HG03097 (cell line): Measurements from ENCODE around the gene SIK3.
"Not testable (repeated sequence)": the region's sequence is repeated elsewhere in the genome, so short reads cannot be mapped to it uniquely, and the experiment has no call there.

Source experiments
- ATAC-seq: cut with Tn5 transposase; IDR thresholded peaks from one replicate; pipeline ENCODE4 v1.9.1; 2021; ENCODE audit not compliant: unreplicated experiment, low FRiP score

Gene SIK3

DNA sequence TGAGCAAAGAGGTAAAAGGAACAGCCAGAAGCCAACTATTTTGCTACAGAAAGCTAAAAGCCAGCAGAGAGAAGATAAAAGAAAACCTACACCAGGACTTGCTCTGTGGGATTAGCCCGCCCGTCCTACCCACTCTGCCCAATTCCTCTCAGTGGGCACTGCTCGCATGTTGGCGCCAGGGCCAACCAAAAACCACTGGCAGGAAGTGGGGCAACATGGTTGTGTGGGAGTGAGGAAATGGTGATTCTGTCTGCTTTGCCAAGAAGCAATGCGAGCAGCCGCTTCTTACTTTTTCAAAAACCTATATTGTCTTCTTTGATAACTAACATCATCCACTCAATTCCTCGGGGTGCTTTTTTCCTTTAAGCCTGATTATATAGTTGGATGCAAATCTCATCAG lies 246.6 kb downstream of the SIK3 start:
- ATAC-seq = no peak

DNA sequence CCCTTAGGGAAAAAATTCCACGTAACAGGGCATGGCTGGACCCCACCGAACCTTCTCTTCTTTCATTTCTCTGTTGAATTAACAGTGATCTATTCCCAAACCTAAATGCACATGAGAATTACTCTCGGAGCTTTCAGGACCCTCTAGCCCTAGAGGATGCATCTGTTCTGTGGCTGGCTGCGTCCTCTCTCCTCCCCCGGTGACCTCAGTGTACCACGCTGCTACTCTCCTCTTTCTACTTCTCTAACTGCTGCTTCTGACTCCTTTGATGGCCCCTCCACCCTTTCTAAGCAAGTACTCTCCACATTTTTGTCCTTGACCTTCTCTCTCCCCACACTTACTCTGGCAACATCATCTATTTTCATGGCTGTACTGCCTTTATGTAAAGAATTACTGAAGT lies 248.7 kb downstream of the SIK3 start:
- no peak for ATAC-seq

DNA sequence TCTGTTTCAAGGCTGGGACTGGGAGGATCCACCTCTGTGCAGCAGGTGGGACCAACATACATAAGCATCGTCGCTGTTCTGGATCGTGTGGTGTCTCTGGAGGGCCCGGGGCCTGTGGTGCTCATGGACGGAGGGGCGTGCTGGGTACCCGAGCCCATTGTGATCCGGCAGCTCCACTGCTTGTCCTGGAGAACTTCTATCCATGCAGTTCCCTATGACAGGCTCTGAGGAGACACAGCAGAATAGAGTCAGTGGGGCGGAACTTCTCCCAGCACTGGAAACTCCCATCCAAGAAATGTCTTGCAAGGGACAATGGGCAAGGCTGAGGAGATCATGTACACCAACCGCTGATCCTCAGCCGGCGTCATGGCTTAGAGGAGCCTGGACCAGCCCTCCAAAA lies 249.2 kb downstream of the SIK3 start:
- no peak for ATAC-seq

DNA sequence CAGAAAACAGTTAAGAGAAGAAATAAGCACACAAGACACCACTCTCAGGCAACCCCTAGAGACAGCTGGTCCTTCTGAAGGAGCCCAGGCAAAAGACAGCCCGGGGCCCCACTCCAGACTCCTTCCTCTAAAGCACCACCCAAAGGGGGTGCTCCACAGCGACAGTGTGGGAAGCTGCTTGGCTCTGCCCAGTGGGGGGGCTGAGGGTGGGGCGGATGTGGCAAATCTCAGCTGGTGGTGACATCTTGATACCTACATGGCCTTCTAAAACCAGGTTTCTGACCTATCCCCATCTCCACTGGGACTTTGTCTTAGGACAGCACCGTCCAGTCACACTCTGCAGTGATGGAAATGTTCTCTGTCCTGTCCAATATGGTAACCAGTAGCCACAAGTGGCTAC lies 250.6 kb downstream of the SIK3 start:
- ATAC-seq = no peak

DNA sequence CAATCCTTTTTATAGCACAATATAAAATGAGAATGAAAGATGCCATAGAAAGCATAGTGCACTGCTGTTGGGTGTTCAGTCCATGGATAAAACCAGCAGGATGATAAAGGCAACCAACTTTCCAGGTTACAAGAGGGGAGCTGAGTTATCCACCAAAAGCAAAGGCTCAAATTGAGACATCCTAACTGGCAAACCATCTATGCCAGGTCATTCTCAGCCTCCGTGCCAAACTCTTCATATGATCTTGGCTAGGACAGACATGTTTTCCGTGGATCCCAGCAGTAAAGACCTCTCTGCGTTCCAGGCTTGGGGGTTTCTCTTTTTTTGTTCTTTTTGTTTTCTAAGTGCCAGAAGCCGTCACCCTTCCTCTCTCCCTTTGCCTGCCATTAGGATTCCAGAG lies 253.5 kb downstream of the SIK3 start:
- no peak for ATAC-seq

DNA sequence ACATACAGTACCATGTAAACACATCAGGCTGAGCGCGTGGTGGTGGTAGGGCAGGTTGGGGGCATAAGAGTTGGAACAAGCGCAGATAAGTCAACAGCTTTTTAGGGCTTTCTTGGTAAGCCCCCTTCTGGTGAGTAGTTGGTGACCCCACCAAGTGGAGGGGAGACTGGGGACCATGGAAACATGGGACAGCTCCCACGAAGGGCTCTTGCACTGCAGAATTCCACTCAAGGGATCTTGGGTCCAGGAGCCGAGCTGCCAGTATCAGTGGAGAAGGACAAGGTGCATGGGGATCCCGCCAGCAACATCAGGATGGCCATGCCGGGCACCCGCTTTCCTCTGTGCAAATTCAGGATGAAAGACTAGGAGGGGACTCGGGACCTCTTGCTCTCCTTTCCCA lies 254.6 kb downstream of the SIK3 start:
- ATAC-seq = no peak

DNA sequence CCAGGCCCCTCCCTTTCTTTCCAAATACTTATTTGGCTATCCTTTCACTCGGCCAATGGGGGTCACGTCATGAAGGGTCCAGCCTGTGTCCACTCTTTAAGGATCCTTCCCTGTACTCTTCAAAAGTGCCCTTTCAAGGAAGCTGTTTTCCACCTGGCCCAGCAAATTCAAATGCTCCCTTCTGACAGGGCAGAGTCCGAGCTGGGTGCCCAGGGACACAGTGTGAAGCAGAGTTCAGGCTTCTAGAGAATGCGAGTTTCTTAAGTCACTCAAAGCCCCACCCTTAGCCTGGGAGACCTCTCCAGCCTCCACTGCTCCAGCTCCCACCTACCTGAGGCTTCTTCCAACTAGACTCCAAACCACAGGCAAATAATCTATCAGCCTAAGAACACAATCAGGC lies 255.3 kb downstream of the SIK3 start:
- no peak for ATAC-seq

DNA sequence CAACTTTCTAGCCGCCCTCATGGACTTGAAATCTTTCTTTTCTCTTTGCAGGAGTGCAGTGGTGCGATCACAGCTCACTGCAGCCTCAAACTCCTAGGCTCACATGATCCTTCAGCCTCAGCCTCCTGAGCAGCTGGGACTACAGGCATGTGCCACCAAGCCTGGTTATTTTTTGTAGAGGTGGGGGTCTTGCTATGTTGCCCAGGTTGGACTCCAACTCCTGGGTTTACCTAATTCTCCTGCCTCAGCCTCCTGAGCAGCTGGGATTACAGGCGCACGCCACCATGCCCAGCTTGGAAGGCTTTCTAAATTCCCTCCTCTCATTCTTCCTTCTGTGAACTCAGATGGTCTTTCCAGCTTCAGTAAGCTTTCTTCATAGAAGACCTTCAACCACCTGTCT lies 256.1 kb downstream of the SIK3 start:
- no peak for ATAC-seq

DNA sequence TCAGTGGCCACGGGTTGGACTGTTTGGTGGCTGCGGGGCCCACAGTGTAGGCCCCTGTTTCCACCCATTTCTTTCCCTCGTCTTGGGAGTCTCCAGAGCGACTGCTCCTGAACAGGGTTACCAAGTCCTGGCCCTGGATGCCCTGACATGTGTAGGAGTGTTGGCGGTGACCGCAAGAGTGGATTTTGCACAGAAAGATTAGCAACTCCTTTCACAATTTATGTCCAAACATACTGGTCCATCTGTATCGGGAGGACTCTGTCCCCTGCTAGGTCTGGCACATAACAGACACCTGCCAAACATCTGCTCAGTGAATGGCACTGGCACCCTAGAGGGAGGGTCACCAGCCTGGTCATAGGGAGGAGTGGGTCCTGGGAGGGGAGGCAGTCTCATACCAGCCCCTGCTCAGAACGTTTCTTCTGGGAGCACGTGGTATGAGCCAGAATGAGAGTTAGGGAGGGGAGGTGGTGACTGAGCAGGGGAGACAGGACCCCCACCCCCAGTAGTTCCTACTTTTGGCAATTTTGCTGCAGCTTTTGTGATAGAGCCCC lies 257.4 kb downstream of the SIK3 start:
- ATAC-seq = no peak

DNA sequence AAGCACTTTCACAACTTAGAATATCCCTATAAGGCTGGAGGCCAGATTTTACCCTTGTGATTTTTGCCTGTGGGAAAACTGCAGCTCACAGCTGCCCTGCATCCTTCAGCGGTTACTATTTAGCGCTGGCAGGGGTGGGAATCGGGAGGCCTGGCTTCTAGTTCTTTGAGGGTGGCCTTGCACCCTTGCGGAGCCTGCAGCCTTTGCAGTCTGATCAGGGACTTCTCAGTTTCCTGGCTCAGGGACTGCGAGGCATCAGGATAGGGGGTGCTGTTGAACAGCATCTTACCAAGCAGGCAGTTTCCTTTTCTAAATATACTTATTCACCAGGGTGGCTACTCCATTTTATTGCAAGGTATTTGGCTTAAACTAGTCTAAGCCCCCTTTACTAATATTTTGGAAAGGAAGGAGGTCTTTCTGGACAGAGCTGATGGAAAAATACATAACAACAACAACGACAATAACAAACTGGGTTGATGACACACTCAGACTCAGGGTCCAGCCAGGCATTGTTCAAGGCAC lies 257.9 kb downstream of the SIK3 start:
- ATAC-seq = no peak

DNA sequence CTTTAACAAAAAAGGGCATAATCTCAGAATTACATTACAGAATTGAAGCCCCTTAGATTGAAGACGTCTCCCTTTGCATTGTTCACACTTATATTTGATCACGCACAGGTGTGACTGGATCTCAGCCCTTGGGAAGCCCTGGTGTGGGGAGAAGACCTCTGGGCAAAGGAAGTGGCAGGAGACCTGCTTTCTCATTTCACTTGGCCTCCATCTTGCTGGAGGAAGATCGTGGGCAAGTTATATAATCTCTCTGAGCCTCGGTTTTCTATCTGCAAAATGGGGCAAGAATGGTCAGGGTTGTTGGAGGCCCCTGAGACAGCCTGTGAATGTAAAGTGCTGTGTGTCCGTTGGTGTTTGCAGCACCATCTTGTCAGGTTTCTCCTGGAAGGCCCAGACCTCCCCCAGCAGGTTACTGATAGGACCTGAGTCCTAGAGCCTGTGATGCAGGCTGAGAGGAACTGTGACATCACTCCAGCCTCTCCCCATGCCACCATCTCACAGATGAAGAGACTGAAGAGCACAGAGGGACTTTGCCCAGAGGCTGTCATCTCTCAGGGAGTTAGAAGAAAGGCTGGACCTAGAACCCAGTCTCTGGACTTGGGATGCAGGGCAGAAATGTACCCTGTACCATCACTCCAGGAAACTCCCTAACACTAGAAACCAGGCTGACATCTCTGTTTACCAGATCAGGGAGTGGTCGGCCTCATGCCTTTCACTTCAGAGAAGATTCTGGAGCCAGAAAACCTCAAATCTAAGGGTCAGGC lies 259.7 kb downstream of the SIK3 start:
- ATAC-seq = no peak

DNA sequence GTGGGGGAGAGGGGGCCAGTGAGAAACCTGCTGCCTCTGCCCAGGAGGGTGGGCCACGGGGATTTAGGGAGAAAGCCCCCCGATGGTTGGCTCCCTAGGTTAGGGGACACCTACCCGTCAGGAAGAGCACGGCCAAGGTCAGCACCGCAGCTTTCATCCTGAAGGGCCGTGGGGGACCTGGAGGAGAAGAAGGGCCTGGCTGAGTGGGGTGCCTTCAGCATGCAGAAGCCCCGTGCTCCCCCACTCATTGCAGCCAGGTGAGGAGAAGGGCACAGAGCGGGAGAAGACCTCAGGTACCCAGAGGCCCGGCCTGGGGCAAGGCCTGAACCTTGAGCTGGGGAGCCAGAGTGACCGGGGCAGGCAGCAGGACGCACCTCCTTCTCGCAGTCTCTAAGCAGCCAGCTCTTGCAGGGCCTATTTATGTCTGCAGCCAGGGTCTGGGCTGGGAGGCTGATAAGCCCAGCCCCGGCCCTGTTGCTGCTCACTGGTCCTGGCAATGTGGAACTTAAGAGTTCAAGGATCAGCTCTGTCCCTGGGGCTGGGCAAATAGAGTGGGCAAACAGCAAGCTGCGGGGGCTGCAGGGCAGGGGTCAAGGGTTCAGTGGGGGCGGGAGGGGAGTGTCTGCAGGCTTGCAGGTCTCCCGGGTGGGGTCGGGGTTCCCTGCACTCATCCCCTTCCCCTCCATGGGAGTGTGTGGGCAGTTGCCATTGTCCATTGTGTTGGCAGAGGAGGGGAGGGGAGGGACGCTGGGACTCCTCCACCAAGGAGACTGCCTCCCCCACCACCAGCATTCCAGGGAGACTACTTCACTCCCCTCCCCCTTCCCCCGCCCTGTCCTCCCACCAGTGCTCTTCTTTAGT lies 260.8 kb downstream of the SIK3 start, which contains the start of gene APOA1:
Gene APOA1, minus strand, starts transcription at position 392 of the 861 bp plus-strand sequence. Its CDS starts 235 bp downstream, at position 157.
- no peak for ATAC-seq

DNA sequence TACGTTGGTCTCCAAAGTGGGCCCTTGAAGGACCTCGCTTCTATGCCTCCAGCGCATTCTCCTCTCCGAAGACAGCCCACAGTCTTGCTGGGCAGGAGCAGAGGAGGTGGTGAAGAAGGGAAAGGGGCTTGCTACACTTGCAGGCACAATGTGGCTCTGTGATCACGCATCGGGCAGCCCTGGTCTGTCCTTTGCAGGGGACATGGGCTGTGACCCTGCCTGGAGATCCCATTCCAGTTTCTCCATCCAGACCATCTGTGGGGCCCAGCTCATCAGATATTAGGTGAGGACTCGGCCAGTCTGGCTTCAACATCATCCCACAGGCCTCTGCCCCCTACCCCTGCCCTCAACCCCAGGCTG lies 261.6 kb downstream of the SIK3 start:
- no peak for ATAC-seq

DNA sequence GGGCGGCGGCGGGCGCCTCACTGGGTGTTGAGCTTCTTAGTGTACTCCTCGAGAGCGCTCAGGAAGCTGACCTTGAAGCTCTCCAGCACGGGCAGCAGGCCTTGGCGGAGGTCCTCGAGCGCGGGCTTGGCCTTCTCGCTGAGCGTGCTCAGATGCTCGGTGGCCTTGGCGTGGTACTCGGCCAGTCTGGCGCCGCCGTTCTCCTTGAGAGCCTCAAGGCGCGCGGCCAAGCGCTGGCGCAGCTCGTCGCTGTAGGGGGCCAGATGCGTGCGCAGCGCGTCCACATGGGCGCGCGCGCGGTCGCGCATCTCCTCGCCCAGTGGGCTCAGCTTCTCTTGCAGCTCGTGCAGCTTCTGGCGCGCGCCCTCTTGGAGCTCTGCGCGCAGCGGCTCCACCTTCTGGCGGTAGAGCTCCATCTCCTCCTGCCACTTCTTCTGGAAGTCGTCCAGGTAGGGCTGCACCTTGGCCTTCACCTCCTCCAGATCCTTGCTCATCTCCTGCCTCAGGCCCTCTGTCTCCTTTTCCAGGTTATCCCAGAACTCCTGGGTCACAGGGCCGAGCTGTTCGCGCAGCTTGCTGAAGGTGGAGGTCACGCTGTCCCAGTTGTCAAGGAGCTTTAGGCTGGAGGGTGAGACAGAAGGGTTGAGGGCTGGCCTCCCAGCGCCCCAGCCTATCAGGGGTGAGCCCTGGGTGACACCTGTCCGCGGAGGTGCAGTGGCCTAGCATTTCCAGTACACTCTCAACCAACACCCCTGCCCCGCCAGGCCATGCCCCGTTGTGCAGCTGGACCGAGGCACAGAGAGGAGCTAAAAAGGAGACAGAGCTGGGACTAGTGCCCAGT lies 262.2 kb downstream of the SIK3 start:
- no peak for ATAC-seq

DNA sequence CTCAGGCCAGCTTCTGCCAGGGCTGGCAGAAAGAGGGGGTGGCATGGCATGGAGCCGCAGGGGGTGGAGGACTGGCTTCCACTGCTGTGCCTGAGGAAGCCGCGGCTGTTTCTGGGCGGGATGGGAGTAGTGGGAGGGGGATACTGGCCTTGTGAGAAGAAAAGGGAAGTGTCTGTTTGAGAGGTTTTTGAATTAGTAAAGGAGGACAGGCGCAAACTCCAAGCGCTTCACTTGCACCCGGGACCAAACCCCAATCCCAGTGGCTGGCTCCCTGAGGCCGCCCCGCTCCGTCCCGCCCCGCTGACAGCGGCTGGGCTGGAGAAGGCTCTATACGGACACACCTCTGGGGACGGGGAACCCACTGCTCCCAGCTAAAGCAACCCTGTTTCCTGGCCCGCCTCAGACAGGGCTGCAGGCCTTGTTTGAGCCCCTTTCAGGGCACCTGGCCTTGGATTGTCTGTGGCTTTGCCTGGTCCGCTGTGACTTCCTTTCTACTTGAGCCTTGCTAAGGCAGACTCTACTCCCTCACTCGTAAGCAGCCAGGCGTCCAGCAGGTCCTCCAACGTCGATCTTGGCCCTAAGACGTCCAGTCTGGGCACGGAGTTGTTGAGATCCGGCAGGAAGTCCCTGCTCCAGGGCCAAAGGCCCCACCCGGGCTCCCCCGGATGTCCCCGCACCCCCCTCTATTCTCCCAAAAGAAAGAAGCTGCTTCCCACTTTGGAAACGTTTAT lies 263.0 kb downstream of the SIK3 start:
- ATAC-seq = no peak

DNA sequence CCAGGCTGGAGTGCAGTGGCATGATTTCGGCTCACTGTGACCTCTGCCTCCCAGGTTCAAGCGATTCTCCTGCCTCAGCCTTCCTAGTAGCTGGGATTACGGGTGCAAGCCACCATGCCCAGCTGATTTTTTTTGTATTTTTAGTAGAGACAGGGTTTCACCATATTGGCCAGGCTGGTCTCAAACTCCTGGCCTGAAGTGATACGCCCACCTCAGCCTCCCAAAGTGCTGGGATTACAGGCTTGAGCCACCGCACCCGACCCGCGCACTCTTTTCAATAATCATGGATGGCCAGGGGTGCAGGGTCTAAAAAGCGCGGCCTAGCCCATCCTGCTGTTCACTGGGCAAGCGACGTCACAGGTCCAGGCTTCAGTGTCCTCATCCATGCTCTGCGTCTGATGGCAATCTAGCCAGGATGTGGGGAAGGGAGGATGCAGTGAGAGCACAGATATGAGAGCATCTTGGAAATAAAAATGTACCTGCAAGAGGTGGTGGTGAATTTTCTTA lies 263.6 kb downstream of the SIK3 start:
- not testable (repeated sequence) for ATAC-seq

DNA sequence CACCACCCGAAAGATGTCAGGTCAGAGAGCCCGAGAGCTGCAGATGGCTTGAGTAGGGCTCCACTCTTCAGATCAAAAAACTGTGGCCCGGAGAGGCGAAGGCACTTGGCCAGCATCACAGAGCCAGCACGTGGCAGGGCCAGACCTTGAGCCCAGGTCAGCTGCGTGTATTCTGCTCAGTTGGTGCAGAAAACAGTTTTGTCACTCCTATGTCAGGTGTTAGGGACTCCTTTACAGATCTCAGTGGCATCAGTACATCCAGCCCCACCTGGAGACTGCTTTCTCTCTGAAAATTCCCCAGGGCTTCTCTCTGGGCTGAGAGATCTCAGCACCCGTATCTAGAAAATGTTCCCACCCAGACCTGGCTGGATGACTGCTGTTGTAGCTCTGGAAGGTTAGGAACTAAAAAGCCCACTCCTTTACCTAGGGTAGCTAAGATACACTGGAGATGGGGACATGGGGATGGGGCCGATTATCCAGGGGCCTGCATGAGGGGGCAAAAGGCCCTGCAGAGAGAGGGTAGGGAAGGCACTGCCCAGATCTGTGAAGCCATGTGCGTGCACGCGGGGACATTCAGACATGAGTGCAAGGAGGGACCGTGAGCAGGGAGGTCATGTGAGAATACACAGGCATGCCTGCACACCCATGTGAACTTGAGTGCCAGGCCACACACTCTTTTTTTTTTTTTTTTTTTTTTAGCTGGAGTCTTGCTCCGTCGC lies 264.3 kb downstream of the SIK3 start:
- ATAC-seq = no peak

DNA sequence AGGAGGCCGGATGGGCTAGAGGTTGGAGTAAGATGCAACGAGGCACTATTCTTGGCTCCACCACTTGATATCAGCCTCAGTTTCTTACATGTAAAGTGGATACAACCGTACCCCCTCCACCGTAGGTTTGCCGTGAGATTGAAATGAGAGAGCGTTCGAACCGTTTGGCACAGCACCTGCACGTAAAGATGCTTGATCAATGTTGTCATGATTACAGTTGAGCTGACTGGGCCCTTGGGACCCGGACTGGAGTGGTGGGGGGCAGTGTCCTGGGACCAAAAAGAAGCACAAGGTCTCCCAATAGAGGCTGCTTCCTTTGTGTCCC lies 264.8 kb downstream of the SIK3 start:
- ATAC-seq = no peak
